ENCODE measurements around the gene SCRN1. TPM values are rescaled to one million over a fixed set of nuclear protein-coding genes. Genes with fewer than 3 reads are reported as not detected.

Gene SCRN1
- total RNA-seq, 1 experiment from 2014 or later, result 96.2 TPM

DNA sequence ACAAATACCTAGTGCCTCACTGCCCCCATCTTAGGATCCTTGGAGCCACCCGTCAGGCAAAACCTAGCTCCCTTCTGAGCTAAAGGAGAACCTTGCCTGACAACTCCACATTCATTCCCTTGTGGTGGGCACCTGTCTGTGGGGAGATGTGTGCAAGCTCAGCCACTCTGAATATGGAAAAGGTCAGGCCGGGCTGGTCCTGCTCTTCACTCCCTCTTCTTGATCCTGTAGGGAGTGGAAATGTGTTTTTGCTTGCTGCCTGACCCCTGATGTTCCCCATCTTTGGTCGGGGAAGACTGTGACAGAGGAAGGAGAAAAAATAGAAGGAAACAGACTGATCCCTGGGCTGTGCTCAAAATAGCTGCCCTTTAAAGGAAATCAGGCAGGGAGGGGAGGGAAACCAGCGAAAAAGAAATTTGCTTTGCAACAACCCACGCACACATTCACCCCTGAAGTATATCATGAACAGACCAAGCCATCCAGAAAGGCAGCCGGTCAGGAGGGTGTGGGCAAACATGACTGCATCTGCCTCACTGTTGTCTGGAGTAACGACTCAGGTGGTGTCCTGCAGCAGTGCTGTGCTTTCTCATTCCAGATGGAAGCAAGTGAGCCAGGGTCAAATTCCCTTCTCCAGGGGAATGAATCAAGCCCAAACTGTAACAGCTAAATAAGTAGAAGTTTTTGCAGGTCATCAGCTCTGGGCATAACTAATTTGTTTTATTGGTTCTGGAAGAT, 74.0 kb downstream of the SCRN1 start (continued):
- TF ChIP-seq, protein P1, sequence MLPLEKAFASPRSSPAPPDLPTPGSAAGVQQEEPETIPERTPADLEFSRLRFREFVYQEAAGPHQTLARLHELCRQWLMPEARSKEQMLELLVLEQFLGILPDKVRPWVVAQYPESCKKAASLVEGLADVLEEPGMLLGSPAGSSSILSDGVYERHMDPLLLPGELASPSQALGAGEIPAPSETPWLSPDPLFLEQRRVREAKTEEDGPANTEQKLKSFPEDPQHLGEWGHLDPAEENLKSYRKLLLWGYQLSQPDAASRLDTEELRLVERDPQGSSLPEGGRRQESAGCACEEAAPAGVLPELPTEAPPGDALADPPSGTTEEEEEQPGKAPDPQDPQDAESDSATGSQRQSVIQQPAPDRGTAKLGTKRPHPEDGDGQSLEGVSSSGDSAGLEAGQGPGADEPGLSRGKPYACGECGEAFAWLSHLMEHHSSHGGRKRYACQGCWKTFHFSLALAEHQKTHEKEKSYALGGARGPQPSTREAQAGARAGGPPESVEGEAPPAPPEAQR (CRISPR knock-in tag; IDR thresholded peaks at IDR 0.05), result no peak
- TF ChIP-seq, protein P2, sequence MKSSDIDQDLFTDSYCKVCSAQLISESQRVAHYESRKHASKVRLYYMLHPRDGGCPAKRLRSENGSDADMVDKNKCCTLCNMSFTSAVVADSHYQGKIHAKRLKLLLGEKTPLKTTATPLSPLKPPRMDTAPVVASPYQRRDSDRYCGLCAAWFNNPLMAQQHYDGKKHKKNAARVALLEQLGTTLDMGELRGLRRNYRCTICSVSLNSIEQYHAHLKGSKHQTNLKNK (CRISPR knock-in tag; IDR thresholded peaks at IDR 0.05), result no peak
- TF ChIP-seq ESRRA (CRISPR knock-in tag; IDR thresholded peaks at IDR 0.05; ENCODE audit: borderline replicate concordance), result no peak
- TF ChIP-seq, protein P3, sequence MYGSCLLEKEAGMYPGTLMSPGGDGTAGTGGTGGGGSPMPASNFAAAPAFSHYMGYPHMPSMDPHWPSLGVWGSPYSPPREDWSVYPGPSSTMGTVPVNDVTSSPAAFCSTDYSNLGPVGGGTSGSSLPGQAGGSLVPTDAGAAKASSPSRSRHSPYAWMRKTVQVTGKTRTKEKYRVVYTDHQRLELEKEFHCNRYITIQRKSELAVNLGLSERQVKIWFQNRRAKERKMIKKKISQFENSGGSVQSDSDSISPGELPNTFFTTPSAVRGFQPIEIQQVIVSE (CRISPR knock-in tag; IDR thresholded peaks at IDR 0.05; ENCODE audit: borderline replicate concordance), result no peak

DNA sequence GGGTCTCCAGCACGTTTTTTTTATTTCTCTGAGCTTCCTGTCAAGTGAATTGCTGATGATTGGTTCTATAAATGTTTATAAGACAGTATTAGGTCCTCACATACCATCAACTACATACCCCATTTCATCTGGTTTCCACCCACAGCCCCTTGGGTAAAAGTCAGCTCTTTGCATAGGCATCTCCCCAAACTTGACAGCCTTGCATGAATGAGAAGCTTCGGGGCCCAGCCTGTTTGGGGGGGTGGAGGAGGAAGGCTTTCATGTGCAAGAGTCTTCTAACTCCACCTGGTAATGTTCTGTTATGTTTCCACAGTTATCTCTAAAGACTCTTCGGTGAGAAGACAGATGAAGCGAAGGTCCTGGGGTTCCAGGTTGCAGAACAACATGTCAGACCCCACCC, 75.4 kb downstream of the SCRN1 start:
- CTCF ChIA-PET, result no interaction called here
- Mint-ChIP-seq H3K36me3 (no peaks in the 10 kb centered on the region; the same call in 1 of the 2 replicates), H3K4me3 (no peak overlapping the region), H3K9me3 (no peaks in the 10 kb centered on the region), H3K27me3 (ENCODE audit: low read depth) (no peaks in the 10 kb centered on the region), H3K4me1 (no peaks in the 10 kb centered on the region), H3K27ac (no peak overlapping the region)
- TF ChIP-seq FOXK1 (CRISPR knock-in tag; IDR thresholded peaks at IDR 0.05) (no peak), TCF7 (CRISPR knock-in tag; IDR thresholded peaks at IDR 0.05; ENCODE audit: low read depth) (no peak), TEAD4 (CRISPR knock-in tag; IDR thresholded peaks at IDR 0.05) (no peak), ZNF219 (CRISPR knock-in tag; IDR thresholded peaks at IDR 0.05; ENCODE audit: borderline replicate concordance) (no peak), NR1H2 (CRISPR knock-in tag; IDR thresholded peaks at IDR 0.05) (no peak), NFE2L1 (CRISPR knock-in tag; IDR thresholded peaks at IDR 0.05) (no peak), MXD4 (CRISPR knock-in tag; IDR thresholded peaks at IDR 0.05; ENCODE audit: borderline replicate concordance) (no peak), GTF2I (CRISPR knock-in tag; conservative IDR thresholded peaks at IDR 0.05) (no peak), ZNF121 (CRISPR knock-in tag; IDR thresholded peaks at IDR 0.05) (no peak), FOXP1 (CRISPR knock-in tag; IDR thresholded peaks at IDR 0.05; ENCODE audit: borderline replicate concordance) (no peak)
- TF ChIP-seq, protein P4, sequence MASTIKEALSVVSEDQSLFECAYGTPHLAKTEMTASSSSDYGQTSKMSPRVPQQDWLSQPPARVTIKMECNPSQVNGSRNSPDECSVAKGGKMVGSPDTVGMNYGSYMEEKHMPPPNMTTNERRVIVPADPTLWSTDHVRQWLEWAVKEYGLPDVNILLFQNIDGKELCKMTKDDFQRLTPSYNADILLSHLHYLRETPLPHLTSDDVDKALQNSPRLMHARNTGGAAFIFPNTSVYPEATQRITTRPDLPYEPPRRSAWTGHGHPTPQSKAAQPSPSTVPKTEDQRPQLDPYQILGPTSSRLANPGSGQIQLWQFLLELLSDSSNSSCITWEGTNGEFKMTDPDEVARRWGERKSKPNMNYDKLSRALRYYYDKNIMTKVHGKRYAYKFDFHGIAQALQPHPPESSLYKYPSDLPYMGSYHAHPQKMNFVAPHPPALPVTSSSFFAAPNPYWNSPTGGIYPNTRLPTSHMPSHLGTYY (CRISPR knock-in tag; IDR thresholded peaks at IDR 0.05), result no peak
- TF ChIP-seq, protein P5, sequence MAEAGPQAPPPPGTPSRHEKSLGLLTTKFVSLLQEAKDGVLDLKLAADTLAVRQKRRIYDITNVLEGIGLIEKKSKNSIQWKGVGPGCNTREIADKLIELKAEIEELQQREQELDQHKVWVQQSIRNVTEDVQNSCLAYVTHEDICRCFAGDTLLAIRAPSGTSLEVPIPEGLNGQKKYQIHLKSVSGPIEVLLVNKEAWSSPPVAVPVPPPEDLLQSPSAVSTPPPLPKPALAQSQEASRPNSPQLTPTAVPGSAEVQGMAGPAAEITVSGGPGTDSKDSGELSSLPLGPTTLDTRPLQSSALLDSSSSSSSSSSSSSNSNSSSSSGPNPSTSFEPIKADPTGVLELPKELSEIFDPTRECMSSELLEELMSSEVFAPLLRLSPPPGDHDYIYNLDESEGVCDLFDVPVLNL (CRISPR knock-in tag; IDR thresholded peaks at IDR 0.05; ENCODE audit: borderline replicate concordance, low read depth), result no peak
- TF ChIP-seq, protein P6, sequence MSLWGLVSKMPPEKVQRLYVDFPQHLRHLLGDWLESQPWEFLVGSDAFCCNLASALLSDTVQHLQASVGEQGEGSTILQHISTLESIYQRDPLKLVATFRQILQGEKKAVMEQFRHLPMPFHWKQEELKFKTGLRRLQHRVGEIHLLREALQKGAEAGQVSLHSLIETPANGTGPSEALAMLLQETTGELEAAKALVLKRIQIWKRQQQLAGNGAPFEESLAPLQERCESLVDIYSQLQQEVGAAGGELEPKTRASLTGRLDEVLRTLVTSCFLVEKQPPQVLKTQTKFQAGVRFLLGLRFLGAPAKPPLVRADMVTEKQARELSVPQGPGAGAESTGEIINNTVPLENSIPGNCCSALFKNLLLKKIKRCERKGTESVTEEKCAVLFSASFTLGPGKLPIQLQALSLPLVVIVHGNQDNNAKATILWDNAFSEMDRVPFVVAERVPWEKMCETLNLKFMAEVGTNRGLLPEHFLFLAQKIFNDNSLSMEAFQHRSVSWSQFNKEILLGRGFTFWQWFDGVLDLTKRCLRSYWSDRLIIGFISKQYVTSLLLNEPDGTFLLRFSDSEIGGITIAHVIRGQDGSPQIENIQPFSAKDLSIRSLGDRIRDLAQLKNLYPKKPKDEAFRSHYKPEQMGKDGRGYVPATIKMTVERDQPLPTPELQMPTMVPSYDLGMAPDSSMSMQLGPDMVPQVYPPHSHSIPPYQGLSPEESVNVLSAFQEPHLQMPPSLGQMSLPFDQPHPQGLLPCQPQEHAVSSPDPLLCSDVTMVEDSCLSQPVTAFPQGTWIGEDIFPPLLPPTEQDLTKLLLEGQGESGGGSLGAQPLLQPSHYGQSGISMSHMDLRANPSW (CRISPR knock-in tag; conservative IDR thresholded peaks at IDR 0.05; ENCODE audit: low read depth), result no peak
- TF ChIP-seq, protein P7, sequence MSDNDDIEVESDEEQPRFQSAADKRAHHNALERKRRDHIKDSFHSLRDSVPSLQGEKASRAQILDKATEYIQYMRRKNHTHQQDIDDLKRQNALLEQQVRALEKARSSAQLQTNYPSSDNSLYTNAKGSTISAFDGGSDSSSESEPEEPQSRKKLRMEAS (CRISPR knock-in tag; IDR thresholded peaks at IDR 0.05), result no peak
- no peak for DNase-seq (ENCODE audit: low spot score)
- no peak for ATAC-seq
- POLR2A ChIA-PET, result no interaction called here
